NCI-H524 treated with DMSO at 0.1 percent for 48 hours (cell line): ENCODE measurements around the gene ADGRG3.
A peak's percentile ranks its signal among the peaks of the same experiment; 100 is the strongest.

Source experiments
- DNase-seq: peaks from one replicate; lab custom pipeline; 2025; lab: John Stamatoyannopoulos, UW

Gene ADGRG3

DNA sequence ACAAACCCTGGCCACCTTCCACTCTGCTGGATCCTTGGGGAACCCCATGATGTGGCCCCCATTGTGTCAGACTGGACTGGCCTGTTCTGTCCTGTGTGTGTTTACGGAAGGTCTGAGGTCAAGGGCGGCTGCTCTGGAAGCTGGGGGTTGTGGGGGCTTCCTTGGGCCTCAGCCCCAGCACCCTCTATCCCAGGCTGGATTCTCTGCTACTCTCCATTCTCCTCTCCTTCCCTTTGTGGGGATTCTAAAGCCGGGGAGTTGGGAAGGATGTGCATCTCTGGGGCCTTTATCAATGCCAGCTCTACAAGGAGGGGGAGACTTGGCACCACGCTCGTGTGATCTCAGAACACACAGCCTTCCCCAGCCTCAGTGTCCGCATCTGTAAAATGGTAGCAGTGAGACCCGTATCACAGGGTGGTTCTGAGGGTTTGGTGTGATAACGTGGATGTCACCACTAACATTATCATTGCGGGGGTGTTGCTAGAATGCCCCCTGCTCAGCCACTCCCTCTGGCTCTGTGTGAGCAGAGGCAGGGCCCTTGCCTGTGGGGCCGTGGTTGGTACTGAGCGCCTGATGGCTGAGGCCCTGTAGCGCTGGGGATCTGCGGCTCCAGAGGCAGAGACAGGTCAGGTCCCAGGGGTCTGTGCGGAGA, 21.6 kb upstream of the ADGRG3 start:
- DNase-seq: no peak

DNA sequence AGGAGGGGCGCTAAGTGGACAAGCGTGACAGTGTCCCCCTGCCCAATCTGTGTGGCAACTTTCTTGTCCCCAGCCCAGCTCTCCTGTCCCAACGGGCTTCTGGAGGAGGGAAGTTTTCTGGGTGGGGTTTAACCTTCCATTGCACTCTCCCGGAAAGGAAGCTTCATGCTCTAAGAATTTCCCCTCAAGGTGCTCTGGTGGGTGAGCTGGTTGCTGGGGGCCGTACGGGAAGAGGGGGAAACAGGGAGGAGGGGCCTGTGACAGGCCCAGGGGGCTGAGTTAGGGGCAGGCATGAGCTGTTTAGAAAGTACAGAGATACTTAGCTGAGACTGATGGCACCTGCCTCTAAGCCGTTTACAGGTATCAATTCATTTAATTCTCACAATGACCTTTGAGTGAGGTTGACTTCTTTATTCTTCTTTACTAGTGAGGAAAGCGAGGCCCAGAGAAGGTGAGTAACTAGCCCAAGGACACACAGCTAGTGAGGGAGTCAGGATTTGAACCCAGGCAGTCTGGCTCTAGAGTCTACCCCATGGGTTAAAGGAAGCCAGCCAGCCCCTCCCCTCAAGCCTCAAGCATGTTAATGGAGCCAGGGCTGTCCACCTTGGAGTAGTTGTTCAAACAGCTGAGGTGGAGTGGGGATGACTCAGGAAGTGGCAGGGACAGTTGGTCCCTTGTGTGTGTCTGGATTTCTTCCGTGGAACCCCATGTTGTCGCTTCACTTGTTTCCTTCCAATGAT, 20.8 kb upstream of the ADGRG3 start:
- no peak for DNase-seq

DNA sequence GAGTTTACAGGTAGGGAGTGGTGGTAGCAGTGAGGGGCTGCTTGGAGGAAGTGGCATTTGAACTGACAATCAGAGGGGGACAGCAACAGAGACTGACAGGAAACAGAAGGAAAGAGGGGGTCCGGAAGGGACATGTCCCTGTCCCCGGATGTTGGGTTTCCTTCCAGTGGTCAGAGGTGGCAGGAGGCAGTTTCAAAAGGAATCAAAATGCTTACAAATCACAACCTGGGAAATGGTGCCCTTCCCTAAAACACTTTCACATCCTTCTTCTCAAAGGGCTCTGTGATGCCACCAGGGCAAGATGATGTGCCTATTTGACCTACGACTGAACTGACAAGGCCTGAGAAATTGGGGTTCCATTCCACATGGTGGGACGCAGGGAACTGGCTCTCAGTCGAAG, 20.0 kb upstream of the ADGRG3 start:
- no peak for DNase-seq

DNA sequence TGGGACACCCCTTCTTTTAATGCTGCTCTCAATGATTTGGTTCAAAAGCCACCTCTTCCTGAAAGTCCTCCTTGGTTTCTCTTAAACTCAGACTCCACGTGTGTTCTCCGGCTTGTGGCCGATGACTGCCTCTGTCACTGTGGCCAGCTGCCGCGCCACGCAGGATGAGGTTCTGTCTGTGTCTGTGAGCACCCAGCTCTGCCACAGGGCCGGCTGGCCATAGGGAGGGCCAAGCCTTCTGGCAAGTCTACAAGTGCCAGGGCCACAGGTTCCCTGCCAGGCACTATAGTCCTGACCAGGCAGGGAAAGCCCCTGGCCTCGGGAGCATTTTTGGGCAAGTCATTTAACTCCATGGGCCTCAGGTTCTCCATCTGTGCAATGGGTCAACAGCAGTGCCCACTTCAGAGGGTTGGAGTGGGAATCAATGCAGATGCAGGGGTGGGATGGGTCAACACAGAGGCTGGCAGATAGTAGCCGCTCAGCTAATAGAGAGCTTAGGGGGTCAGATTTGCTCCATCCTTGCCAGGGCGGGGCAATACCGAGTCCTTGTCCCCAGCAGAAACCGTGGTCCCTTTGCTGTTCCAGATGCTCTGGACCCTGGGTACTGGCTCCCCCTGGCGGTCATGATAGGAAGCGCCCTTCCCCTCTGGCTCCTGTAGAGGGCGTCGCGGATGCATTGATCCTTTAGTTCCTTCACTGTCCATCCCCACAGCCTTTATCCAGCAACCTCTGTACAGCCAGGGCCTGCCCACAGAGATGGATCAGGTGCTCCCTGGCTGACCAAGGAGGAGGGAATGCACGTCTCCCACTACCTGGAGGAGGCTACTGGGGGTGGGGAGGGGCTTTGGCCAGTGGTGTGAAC, 19.3 kb upstream of the ADGRG3 start:
- DNase-seq: peak; percentile 63

DNA sequence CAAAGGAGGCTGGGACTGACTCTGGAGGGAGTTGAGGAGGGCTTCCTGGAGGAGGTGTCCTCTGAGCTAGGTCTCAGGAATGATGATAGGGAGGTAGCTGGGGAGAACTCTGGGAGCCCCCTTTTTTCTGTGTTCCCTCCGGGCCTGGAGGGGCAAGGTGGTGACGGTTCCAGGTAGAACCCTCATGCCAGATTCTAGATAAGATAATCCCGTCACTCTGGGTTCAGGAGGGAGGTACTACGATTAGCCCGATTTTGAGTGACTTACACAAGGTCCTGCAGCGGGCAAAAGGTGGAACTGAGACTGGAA, 18.7 kb upstream of the ADGRG3 start:
- no peak for DNase-seq

DNA sequence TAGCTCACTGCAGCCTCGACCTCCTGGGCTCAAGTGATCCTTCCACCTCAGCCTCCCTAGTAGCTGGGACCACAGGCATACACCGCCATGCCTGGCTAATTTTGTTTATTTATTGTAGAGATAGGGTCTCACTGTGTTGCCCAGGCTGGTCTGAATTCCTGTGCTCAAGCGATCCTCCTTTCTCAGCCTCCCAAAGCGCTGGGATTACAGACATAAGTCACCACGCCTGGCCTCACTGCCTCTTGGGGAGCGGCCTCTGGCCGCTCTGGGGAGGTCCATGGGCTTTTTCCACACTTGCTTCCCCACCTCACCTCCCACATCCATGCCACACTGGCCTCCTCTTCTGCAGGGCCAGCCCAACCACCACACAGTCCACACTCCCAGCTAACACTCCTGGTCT, 18.3 kb upstream of the ADGRG3 start:
- no peak for DNase-seq

DNA sequence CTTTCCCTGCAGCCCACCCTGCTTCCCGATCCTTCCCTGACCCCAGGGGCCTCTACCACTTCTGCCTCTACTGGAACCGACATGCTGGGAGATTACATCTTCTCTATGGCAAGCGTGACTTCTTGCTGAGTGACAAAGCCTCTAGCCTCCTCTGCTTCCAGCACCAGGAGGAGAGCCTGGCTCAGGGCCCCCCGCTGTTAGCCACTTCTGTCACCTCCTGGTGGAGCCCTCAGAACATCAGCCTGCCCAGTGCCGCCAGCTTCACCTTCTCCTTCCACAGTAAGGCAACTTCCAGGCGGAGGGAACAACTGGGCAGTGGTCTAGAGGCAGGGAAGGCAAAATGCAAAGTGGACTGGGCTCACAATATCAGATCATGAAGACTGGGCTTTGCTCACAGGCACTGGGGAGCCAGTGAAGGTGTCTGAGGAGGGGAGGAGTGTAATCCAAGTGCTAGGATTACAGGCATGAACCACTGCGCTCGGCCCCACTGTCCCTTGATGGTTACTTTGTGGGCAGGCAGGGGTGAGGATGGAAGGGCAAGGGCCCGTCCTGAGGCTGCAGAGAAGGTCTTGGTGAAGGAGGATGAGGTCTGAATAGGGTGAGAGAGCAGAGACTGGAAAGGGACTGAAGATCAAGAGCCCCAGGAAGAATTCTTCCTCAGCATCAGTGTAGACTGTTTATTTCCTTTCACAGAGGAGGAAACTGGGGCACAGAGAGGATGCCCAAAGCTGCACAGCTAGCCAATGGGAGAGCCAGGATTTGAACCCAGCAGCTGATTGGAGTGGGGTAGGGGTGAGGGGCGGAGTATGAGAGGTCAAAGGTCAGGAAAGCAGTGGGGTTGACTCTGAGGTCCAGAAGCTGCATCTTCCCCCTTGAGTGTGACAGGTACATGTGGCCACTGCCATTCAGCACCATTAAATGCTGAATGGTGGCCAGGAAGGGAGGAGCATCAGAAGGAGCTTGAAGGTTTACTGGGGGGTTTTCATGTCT, 16.5 kb upstream of the ADGRG3 start:
- DNase-seq: peak; percentile 26

DNA sequence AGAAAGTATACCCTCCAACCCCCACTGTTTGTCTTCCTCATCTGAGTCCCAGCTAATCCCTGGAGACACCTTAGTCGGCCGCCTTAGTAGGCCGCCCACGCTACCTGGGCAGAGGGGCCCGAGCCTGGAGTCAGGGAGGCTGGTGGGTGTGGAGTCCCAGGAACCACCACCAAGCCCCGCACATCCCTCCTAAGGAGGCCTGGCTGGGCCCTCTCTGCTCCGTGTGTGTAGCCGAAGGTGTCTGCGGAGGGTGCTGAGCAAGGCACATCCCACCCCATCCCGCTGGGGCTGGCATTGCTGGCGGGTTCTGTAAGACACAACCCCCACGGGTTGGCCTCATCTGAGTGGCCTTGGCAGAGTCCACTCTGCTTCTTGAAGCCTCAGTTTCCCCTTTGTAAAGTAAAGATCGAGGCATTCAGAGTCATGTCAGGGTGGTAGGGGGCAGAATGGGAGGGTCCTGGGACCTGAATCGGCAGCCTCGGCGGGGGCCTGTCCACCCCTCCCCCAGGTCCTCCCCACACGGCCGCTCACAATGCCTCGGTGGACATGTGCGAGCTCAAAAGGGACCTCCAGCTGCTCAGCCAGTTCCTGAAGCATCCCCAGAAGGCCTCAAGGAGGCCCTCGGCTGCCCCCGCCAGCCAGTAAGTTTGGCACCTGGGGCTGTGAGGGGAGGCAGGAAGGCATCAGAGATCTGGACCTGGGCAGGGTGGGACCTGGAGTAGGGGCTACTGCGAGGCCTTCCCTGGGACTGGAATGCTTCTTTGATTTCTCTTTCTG, 15.2 kb upstream of the ADGRG3 start:
- no peak for DNase-seq

DNA sequence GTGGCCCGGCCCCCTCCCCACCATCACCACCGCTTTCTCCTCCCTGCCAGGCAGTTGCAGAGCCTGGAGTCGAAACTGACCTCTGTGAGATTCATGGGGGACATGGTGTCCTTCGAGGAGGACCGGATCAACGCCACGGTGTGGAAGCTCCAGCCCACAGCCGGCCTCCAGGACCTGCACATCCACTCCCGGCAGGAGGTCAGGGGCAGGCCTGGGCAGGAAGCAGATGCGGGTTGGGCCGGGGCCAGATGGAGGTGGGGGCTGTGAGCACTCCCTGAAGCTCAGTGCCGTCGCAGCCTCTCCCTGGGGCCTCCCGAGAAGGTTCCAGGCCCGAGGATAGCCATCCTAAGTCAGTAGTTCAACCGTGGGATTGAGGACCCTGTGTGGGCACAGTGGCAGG, 14.2 kb upstream of the ADGRG3 start:
- no peak for DNase-seq

DNA sequence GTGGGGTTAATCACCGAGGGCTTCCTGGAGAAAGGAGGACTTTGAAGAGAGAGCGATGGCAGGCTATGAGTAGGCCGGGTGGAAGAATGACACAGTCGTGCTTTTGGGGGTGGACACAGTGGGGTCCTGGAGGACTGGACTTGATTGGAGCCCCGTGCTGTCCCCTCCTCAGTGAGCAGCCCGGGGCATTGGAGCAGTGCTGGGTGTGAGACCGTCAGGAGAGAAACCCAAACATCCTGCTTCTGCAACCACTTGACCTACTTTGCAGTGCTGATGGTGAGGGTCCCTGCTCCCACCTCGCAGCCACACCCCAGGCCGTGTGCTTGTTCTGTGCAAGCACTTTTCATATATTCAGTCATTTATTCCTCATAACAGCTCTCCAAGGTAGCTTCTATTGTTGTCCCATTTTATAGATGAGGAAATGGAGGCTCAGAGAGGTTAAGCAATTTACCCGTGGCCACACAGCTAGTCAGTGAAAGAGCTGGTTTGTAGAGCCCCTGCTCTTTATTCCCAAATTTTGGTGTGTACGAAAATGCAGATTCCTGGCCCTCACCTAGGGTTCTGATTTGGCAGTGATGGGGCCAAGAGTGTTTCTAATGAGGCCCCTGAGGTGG, 11.7 kb upstream of the ADGRG3 start:
- no peak for DNase-seq

DNA sequence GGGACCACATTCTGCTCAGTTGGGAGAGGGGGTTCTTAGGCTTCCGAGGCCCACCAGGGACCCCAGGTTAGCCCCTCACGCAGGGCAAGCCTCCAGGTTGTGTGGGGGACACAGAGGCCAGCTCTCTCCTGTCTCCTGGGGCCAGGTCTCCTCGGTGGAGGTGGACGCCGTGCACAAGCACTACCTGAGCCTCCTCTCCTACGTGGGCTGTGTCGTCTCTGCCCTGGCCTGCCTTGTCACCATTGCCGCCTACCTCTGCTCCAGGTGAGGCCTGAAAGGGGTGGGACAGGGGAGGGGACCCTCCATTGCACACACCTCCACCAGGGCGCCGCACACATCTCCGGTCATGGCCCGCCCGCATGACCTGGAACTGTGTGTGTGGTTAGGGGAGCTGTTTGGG, 10.9 kb upstream of the ADGRG3 start:
- DNase-seq: no peak

DNA sequence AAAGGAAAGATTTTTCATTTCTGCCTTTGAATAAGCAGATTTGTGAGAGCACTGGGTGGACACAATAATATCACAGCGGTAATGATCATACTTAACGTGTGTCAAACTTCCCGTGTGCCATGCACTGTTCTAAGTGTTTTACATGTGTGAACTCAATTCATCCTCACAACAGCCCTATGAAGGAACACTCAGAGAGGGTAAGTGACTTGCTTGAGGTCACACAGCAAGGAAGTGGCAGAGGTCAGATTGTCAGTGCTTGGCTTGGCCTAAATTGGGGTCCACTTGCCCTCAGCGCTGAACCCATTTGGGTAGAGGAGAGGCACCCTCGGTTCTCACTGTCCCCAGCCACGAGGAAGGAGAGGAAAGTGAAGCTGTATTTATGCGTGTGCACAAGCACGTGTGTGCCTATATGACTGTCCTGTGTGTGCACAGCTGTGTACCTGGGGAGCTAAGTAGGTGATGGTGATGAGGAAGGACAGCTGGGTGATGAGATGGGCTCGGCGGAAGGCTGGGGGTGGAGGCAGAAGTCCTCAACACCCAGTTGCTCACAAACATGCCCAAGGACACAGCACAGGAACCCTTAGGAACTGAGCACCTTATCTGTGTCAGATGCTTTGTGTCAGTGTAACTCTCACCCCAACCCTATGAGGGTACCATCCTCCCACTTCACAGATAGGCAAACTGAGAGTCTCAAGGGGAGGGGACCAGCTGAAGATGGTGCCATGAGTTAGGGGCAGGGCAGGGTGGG, 9.8 kb upstream of the ADGRG3 start:
- no peak for DNase-seq

DNA sequence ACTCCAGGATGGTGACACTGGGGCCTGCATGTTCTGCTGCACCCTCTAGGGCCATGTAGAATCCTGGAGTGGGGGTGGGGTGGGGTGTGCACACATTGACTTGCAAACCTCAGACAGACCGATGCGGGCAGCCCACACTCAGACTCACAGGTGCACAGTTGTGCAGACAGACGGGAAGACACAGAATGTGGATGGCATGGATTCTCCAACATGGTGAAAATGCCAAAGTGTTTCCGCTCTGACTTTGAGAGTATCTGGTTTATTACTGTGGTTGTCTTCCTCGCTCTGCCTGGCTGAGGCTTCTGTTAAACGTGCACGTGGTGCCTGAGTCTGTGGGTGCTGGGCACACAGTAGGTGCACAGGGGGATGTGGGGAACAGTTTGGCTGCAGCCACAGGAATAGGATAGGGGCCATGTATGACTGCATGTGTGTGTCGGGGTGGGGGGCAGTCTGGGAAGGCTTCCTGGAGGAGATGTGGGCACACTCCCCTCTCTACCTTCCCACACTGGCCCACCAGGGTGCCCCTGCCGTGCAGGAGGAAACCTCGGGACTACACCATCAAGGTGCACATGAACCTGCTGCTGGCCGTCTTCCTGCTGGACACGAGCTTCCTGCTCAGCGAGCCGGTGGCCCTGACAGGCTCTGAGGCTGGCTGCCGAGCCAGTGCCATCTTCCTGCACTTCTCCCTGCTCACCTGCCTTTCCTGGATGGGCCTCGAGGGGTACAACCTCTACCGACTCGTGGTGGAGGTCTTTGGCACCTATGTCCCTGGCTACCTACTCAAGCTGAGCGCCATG, 9.0 kb upstream of the ADGRG3 start:
- DNase-seq: no peak

DNA sequence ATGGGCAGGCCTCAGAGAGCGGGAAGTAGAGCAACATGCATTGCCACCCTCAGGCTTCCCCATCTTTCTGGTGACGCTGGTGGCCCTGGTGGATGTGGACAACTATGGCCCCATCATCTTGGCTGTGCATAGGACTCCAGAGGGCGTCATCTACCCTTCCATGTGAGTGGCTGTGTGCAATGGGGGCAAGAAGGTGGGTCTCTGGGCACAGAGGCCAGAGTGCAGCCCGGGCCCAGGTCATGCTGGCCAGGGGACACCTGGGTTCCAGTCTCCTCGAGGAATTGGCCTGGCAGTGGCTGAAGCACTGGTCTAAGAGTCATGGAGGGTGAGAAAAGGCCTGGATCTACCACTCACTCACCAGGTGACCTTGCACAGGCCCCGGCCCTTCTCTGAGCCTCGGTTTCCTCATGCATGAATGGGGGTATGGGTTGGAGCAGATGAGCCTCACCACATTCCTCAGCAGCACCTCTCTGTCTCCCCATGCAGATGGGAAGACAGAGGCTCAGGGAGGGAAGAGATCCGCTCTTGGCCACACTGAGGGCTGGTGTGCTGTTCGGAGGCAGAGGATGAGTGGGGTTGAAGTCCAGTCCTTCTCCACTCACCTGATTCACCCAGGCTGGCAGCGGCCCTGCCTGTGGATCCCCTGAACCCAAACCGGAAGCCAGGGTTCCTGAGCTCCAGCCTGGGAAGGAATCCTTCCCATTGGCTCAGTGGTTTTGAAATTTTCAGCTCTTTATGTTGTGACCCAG, 7.2 kb upstream of the ADGRG3 start:
- DNase-seq: no peak

DNA sequence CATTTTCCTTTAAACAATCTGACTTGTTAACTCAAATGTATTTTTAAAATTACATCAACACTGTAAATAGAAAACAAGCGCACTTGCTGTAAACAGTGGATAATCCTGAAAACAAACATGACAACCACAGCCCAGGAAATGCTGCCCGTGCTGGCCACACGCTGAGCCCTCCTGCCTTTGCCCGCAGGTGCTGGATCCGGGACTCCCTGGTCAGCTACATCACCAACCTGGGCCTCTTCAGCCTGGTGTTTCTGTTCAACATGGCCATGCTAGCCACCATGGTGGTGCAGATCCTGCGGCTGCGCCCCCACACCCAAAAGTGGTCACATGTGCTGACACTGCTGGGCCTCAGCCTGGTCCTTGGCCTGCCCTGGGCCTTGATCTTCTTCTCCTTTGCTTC, 6.6 kb upstream of the ADGRG3 start:
- no peak for DNase-seq

DNA sequence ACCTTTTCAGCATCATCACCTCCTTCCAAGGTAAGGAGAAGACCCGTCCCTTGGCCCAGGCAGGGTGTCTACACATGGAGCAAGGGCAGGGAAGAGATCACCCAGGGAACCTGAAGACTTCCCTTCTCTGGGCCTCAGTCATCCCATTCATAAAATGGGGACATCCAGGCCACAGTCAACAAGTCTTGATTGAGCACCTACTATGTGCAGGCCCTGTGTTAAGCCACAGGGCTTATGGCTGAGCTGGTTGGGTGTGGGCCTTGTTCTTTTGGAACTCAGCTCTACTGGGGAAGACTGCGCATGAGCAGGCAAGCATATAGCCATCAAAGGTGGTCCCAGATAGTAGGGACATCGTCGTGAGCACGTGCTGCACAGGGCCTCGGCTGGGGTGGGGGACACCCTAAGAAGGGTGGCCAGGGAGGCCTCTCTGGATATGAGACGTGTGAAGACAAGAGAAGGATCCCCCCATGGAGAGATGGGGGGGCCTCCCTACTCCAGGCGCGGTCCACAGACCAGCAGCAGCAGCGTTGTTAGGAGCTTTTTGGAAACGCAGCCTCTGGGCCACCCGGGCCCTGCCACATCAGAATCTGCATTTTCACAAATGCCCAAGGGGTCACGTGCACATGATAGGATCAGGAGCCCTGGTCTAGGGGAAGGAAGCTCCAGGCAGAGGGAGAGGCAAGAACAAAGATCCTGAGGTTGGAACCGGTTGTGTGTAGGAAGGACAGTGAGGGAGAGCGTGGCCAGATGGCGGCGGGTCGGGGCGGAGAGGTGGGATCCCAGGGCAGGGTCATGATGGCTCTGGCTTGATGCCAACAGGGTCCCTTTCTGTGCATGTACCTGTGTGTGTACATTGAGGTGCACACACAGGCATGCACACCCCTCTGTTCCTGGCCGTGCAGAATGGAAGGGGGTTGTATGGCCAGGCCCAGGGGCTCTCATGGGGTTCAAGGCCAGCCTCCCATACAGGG, 5.9 kb upstream of the ADGRG3 start:
- no peak for DNase-seq

DNA sequence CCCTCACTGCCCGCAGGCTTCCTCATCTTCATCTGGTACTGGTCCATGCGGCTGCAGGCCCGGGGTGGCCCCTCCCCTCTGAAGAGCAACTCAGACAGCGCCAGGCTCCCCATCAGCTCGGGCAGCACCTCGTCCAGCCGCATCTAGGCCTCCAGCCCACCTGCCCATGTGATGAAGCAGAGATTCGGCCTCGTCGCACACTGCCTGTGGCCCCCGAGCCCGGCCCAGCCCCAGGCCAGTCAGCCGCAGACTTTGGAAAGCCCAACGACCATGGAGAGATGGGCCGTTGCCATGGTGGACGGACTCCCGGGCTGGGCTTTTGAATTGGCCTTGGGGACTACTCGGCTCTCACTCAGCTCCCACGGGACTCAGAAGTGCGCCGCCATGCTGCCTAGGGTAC, 4.7 kb upstream of the ADGRG3 start:
- no peak for DNase-seq
